Fibroblast of the aortic adventitia (primary cell): ENCODE data around the gene UBA52. TPM values are rescaled to one million over a fixed set of nuclear protein-coding genes. Genes with fewer than 3 reads are reported as not detected.
"Not testable (repeated sequence)": the region's sequence is repeated elsewhere in the genome, so short reads cannot be mapped to it uniquely, and the experiment has no call there.

Source experiments
- DNase-seq: peaks from one replicate; pipeline ENCODE4 v3.0.0-alpha.2; 2010; ENCODE audit warnings: low read depth
- H3K4me3 ChIP-seq: 2 replicates; pipeline ENCODE4 v1.5.1; 2011; ENCODE audit warnings: low read depth, mild to moderate bottlenecking, control low read depth, low read length, moderate library complexity
- CTCF ChIP-seq: IDR thresholded peaks from 2 replicates; pipeline ENCODE4 v1.5.1; 2011; ENCODE audit warnings: mild to moderate bottlenecking, low read length, control low read depth, inconsistent platforms; ENCODE audit not compliant: insufficient read depth
- total RNA-seq: library from RNA; depleted of rRNA; stranded (reverse); fragments of >200 nt; gene quantifications from 2 replicates; pipeline ENCODE4 v1.2.3, GENCODE V29; 2012; ENCODE audit warnings: low replicate concordance

The UBA52 gene
- total RNA-seq, 1 donor = 1,084 TPM

GRCh38 chr19:18587962-18588610 lies 16.4 kb downstream of the UBA52 start:
- peak overlapping the region; percentile 72 for H3K4me3 ChIP-seq
- TF ChIP-seq CTCF = no peak
- DNase-seq = no peak

GRCh38 chr19:18588611-18589379 lies 17.1 kb downstream of the UBA52 start, which contains the start of gene REX1BD:
TSS of gene REX1BD (plus strand) at chr19:18588798. CDS start at chr19:18588802, 4 bp downstream.
- TF ChIP-seq CTCF = peak; percentile 73
- DNase-seq = peak; percentile 78
- peak within 1 kb of the TSS; percentile 72 for H3K4me3 ChIP-seq

- H3K4me3 ChIP-seq = peak overlapping the region; percentile 72
- no peak for TF ChIP-seq CTCF
- DNase-seq = peak; percentile 45
These were observed 18.0 kb downstream of the UBA52 start for GRCh38 chr19:18589380-18590272.

- no peak for TF ChIP-seq CTCF
- H3K4me3 ChIP-seq = no peak overlapping the region
- DNase-seq = no peak
These were observed 18.9 kb downstream of the UBA52 start for GRCh38 chr19:18590273-18591272.

- DNase-seq = no peak
- no peak overlapping the region for H3K4me3 ChIP-seq
- no peak for TF ChIP-seq CTCF
These were observed 20.2 kb downstream of the UBA52 start for GRCh38 chr19:18591735-18592385.

- not testable (repeated sequence) for H3K4me3 ChIP-seq, DNase-seq
These were observed 21.1 kb downstream of the UBA52 start for GRCh38 chr19:18592732-18593131.
